CD4-positive, alpha-beta T cell treated with Interleukin-4 for 4 hours (primary cell): ENCODE results near the gene PHTF2.

Experiments
- DNase-seq: peaks from one replicate; pipeline ENCODE4 v3.0.0-alpha.2; 2020

The PHTF2 gene

DNA sequence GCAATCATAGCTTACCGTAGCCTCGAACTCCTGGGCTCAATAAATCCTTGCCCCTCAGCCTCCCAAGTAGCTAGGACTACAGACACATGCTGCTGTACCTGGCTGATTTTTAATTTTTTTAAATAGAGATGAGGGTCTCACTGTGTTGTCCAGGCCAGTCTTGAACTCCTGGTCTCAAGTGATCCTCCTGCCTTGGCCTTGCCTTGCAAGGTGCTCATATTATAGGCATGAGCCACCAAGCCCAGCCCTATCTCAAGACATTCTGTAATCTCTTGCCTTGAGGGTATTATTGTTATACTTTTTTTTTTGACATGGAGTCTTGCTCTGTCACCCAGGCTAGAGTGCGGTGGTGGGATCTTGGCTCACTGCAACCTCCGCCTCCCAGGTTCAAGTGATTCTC is 86.6 kb downstream of the PHTF2 start:
- no peak for DNase-seq

DNA sequence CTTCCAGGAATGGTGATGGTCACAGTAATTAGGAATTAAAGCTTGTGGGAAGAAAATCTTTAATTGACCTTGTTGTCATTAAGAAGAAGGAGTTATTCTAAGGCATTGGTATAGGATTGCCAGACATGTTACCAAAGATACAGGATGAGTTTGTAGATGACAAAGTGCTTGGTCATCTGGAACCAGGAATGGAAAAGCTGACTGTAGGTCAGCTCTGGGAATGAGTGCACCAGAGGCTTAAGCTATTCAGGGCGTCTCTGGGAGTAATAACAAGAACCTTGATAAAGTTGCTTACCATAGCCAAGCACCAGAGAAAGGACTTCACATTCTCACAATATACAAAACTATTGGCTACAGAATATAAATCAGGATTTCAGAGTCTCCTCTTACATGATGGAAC is 89.0 kb downstream of the PHTF2 start:
- DNase-seq: no peak

DNA sequence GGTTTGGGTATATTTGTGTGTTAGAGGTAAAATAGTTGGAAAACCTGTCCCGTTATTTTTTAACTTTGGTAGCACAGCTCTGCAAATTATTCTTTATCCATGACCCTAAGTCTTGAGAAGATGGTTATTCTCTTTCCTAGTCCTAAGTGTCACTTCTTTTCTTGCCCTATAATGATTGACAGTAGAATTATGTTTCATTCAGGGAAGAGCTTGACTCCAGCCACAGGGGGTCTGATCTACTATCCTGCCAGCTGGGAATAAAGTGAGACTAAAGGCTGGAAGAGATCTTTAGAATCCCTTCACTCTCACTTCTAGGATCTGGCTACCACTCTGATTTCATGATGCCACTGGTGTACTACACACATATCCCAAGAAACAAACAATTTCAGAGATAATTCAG is 90.4 kb downstream of the PHTF2 start:
- no peak for DNase-seq

DNA sequence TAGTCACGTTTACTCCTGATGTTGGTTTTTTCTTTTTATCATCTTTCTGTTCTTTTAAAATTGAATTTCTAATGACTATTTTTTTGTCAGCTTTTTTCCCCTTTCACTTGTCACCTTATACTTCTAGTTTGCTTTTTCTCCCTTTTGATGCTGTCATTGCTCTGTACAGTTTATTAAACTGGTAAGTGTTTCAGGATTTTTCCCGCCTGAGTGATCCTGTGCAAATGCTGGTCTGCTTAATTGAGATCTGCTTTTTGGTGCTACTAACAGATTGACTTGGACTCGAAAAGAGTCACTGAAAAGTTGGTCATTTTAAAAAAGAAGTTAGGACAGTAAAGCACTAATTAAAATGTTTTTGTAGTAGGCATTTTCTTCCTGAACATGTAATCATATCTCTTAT is 95.2 kb downstream of the PHTF2 start:
- DNase-seq: no peak

DNA sequence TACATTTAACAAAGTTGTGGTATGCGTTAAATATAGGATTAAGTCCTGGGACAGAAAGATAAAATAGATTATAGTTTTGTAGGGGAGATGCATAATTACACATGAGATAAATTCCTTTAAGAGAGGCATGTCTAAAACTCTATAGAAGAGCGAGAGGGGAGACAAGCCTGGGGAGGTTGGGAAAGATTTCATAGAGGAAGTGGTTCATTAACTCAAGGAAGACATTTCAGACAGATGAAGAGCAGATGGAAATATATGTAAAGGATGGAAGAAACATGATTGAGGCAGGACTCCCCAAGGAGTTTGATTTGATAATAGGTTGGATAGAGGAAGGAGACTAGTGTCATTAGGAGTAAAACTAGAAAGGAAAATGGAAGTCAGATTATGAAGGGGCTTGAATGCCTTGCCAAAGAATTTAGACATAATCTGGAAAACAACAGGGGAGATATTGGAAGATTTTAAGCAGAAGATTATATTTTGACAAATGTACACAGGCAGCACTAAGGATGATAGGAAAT is 96.1 kb downstream of the PHTF2 start:
- no peak for DNase-seq

DNA sequence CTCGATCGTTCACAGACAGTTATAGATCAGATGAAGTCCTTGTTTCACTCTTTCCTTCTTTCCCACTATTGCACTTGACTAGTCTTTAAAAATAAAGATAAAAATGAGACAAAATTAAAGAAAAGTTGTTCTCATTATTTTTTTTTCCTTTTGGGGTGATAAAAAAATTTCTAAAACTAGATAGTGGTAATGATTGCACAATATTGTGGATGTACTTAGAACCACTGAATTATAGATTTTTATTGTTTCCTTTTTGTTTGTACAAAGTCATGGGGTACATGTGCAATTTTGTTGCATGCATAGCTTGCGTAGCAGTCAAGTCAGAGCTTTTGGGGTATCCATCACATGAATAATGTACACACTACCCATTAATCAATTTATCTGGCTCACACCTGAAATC is 97.3 kb downstream of the PHTF2 start:
- DNase-seq: no peak

DNA sequence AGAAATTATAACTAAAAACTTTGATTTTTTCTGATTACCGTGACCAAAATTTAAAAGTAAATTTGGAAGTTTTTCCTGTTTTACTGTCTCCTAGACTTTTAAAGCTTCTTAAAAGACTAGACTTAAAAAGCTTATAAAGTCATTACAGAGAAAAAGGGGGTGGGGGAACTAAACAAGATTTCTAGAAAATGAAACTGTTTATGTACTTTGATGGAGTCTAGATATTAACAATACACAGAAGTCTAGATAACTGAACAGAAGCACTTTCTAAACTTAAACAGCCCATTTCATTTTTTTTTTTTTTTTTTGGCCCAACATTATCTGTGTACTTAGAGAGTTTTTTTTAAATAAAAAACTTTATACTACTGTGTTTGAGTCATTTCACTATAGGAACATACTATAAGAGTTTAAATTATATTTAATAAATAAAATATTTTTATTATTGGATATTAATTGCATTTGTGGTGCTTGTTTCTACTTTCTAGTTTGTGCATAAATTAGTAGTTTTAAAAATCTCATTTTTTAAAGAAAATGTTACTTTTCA is 98.5 kb downstream of the PHTF2 start:
- no peak for DNase-seq

DNA sequence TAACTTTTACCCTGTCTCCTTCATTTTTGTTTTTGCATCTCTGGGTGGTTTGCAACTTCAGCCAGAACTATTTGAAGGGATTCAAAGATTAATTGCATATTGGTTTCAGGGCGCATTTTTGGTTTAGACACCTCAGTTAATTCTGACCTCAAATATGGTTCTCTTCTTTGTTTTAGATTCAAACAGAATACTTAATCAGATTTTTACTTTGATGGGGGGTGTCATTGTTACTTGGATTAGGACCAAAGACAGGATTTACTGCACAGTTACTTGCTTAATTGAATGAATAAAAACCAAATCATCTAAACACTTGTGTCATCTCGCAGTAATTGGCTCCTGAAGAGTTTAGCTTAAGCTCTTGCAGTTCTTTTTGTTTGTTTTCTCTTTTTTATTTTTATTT is 100.9 kb downstream of the PHTF2 start:
- no peak for DNase-seq

DNA sequence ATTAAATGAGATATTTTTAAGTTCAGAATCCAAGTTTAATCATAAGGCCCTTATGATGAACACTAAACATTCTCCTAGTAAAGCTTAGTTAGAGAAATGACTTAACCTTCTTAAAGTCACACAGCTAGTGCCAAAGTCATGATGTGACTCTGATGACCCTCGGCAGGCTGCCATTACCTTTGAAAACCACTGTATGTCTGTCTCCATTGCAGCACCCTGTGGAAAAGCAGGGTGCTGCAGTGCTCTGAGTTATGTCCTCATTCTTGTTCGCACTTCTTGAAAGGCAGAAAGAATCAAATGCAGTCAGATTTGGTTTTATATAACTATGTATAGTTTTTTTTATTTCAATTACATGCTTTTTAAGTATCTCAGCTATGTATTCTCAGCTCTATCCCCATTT is 105.0 kb downstream of the PHTF2 start:
- DNase-seq: no peak

DNA sequence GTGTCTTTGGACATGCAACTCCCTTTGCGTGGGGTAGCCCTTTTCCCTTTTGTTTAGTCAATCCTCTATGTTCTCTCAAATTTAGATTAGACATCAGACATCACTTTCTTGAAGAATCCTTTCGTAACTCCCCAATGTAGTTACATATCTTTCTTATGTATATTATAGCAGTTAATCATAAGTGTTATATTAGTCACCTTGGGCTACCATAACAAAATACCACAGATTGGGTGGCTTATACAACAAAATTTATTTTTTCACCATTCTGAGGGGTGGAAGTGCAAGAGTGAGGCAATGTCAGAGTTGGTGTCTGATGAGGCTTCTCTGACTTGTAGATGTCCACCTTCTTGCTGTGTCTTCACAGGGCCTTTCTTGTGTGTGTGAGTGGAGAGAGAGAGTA is 105.7 kb downstream of the PHTF2 start:
- no peak for DNase-seq

DNA sequence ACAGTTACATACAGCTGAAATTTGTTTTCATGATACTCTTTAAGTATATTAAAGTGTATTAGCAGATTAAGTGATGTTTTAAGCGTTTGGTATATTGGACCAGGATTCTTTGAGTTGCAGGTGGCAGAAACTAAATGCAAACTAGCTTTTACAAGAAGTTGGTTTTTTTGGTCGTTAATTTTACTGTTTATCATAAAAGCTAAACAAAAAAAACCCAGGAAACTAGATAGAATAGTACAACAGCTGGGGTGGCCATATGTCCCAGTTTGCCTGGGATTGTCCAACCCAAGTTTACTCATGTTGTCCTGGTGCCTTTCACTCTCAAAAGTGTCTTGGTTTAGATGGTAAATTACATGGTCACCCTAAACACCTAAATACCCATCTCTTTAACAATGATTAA is 108.7 kb downstream of the PHTF2 start:
- DNase-seq: no peak

DNA sequence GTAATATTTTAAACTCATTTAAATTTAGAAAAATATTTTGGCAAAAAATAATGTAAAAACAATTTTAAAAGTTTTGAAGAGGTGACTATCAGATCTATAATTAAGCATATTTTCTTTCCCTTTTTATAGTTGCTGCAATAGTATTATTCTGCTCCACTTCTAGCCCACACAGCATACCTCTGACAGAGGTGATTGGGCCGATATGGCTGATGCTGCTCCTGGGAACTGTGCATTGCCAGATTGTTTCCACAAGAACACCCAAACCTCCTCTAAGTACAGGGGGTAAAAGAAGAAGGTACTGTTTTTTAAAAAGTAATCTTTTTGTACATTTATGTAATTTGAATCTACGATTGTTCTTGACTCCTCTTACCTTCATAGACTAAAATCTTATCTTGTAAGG is 110.1 kb downstream of the PHTF2 start:
- DNase-seq: no peak

DNA sequence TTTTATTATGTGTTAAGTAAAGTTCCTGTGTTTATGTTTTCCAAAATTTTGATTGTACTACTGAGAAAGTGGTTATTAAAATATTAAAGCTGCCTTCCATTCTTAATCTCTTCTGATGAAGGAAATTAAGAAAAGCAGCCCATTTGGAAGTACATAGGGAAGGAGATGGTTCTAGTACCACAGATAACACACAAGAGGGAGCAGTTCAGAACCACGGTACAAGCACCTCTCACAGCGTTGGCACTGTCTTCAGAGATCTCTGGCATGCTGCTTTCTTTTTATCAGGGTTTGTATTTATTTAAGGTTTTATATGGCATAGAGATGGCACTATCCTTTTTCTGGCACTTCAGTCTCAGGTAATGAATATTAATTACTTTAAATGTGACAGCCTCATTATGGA is 111.6 kb downstream of the PHTF2 start:
- DNase-seq: no peak

DNA sequence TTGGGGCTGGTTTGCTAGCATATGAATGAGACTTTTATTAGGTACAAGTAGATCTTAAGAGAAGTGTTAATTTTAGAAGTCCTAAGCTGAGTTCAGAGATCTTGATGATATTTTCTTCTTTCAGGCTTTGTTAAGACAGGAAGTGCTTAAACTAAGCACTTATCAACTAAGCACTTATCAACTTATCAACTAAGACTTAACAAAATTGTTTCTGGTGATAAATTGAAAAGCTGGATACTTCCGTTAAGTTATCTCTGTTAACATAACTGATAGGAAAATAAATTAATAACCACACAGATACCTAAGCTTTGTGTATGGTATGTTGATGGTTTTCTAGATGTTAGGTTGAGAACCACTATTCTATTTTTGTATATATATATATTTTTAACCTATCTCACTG is 113.7 kb downstream of the PHTF2 start:
- no peak for DNase-seq

DNA sequence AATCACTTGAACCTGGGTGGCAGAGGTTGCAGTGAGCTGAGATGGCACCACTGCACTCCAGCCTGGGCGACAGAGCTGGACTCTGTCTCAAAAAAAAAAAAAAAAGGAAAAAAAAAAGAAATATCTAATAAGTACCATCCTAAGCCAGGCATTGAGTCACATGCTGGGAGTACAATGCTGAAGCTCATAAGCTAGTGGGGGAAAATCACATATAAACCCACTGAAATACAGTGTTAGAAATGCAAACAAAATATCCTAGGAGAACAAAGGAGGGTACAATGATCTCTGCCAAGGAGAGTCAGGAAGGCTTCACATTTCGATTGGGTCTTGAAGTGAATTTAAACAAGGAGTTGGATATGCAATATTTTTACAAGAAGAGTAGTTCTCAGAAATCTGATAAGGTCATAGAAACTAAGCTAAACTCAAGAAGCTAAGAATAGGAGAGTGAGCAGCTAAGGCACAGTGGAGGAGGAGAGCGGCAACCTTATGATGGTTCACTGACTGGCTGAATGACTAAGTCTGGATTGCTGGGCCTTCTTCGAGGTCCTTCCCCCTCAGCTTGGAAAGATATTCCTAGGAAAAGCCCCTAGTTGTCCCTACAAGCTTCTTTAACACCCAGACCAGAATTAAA is 115.5 kb downstream of the PHTF2 start:
- DNase-seq: no peak

DNA sequence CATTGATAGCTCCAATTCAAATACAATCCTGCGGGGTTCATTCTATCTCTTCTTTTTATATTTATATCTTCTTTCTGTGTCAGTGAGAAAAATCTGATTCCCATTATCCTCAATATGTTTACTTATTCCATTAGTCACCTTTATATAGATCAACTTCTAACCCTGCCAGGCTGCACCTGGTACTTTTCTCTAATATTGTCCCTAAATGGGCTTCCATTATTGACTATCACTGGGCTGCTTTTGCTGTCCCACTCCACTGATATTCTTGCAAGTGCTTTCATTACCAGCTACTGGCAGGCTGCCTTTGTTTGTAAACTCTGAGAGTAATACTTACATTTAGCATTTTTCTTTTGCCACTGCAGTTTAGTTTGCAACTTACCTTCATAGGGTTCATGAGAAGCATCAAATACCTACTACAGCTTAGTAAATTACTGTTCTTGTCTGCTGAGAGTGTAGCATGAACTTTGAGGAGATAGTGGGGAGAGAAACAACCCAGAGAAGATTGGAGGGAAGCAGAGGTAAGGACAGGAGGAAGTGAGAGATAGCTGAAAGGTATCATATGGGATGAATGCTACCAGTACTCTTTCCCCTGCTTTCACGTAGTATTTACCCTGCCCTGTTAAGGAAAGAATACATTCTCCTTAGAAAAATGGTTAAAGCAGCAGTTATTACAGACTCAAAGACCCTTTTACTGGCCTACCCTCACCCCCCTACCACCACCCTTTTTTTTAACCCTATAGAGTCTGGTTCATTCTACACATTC is 119.1 kb downstream of the PHTF2 start:
- no peak for DNase-seq

DNA sequence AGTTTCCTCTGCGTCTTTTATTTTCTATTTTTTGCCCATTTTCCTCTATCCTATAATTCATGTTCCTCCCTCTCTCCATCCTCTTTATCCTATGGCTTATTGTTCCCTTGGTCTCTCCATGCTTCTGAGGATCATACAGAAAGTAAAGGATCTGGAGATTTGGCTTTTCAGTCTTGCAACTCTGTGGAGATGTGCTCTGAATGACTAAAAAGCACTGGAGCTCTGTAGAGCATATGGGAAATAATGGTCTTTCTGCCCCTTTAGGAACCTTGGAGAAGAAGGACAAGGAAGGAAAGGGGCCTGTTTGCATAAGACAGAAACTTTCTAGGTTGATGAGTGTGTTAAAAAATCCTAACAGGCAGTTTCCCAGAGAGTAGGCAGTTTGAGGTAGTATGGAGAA is 120.1 kb downstream of the PHTF2 start:
- no peak for DNase-seq

DNA sequence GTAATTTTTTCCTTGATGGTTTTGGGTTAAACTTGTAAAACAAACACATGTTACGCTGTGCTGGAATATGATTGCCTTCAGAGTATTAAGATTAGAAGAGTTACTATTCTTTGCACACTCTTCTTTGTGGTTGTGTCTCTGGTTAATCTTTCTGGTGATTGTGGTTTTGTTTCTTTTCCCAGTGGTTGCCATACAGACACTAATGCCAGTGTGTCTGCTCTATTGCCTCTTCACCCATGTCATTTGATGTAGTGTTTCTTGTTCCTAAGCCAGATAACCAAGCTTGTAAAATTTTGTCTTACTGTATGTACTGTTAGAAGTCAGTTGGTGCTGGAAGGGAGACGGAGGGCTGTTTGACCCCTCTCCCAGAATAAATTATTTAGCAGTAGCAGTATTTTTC is 124.8 kb downstream of the PHTF2 start:
- no peak for DNase-seq

DNA sequence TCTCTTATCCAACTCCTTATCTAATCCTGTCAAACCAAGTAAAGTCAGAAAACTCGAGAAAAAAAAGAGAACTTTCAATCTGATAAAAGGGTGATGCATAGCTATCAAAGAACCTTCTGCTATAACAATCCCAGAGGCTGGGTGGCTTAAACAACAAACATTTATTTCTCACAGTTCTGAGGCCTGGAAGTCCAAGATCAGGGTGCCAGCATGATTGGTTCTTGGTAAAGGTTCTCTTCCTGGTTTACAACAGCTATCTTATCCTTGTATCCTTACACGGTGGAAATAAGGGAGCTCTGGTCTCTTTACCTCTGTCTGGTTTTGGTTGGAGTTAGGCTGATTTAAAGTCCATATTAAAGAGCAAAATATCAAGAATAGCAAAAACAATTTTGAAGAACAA is 131.9 kb downstream of the PHTF2 start:
- DNase-seq: no peak

DNA sequence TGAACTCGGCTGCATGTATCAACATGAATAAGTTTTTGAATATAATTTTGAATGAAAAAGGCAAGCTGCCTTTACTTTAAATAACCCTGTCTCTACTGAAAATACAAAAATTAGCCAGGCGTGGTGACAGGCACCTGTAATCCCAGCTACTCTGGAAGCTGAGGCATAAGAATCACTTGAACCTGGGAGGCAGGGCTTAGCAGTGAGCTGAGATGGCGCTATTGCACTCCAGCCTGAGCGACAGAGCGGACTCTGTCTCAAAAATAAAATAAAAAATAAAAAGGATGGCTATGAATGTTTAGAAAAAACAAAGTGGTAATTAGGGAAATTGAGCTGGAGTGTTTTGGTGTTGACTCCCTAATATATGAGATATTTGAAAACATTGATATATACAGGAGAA is 133.3 kb downstream of the PHTF2 start:
- DNase-seq: no peak

DNA sequence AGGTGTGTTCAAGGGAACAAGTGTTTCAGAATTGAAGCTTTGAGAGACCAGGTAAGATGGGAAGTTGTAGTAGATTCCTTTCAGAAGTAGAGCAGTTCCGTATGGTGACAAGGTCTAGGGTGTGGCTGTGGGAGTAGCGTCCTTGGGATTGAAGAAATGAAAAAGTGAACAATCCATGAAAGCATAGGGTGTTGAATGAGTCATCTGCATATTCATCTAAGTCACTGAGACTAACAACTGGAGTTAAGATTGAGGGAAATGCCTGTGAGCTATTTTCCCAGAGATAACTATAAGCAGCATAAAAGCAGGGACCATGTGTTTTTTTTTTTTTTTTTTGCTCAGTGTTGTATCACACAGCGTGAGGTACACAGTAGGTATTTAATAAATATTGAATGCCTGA is 134.8 kb downstream of the PHTF2 start:
- DNase-seq: no peak

DNA sequence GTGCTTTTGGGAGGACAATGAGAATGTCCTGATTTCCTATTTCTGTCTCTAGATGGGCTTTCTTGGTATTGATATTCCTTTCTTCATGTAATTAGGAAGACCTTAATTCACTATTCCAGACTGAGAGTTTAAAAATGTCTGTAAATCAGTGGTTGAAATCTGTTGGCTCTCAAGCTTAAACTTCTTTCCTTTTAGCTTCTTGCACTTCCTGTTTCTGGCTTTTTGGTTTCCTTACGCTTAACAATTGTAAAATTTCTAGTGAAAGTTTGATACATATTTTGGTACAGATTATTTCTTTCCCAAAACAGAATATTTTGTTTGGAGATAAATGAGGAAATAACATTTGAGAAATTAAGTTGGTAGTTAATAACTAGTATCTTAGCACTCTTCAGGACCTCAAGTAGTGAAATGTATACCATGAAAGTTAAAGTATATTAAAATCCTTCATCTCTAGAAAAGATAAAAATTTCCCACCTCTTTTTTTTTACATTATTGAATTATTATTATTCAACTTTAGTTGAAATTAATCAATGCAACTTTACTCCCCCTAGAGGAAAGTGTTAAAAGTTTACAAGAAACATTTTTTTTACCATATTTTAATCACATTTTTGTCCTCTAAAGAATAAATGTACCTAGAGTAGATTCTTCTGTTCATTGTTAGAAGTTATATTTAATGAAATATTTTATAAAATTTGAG is 137.2 kb downstream of the PHTF2 start:
- DNase-seq: no peak

DNA sequence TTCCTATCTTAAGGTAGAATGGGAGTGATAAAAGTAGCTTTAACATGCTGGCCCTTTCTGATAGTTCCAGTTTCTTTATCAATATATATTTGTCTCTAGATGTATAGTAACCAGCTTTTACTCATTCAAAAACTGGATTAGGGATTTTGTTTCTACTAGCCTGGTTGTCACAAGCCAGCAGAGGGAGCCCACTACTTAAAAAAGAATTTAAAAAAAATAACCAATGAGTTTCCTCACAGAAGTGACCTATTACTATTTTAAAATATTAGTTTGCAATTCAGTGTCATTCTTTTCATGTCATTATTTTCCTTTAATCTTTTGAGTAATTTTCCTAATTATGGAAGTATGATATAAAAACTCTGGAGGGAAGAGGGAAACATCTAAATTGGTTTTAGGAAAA is 142.1 kb downstream of the PHTF2 start:
- DNase-seq: peak; percentile 21

DNA sequence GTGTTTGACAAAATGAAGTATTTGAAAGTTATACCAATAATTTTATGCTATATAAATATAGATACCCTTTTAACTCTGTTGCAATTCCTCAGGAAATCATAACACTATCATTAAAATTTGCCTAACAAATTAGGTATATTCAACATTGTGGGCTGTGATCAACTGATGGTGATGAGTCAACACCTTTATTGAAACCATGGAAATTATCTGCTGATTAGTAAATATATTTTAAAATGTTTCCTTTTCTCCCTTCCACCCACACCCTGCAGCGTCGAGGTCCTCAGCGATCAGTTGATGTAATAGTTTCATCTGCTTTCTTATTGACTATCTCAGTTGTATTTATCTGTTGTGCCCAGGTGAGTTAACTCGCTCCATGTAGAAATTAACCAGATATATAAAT is 143.9 kb downstream of the PHTF2 start:
- DNase-seq: no peak
